GM18870 (cell line): ENCODE data around the gene SLC35F2.
"Not testable (repeated sequence)": the region's sequence is repeated elsewhere in the genome, so short reads cannot be mapped to it uniquely, and the experiment has no call there.

ENCODE experiments used
- ATAC-seq: cut with Tn5 transposase; IDR thresholded peaks from one replicate; pipeline ENCODE4 v1.9.1; 2021; ENCODE audit warnings: moderate library complexity; ENCODE audit not compliant: unreplicated experiment

Gene SLC35F2

GRCh38 chr11:107791343-107792048 lies 67.1 kb downstream of the SLC35F2 start:
- ATAC-seq: no peak

- no peak for ATAC-seq
These were observed 68.8 kb downstream of the SLC35F2 start for GRCh38 chr11:107789767-107790166.

- ATAC-seq: no peak
These were observed 70.9 kb downstream of the SLC35F2 start for GRCh38 chr11:107787733-107788132.

GRCh38 chr11:107785401-107785800 lies 73.2 kb downstream of the SLC35F2 start:
- ATAC-seq: no peak

- no peak for ATAC-seq
These were observed 75.5 kb downstream of the SLC35F2 start for GRCh38 chr11:107783121-107783520.

GRCh38 chr11:107780775-107781174 lies 77.8 kb downstream of the SLC35F2 start:
- ATAC-seq: no peak

GRCh38 chr11:107780136-107780535 lies 78.5 kb downstream of the SLC35F2 start:
- no peak for ATAC-seq

GRCh38 chr11:107778839-107779517 lies 79.6 kb downstream of the SLC35F2 start:
- ATAC-seq: no peak

GRCh38 chr11:107777110-107777509 lies 81.5 kb downstream of the SLC35F2 start:
- ATAC-seq: no peak

GRCh38 chr11:107776062-107776461 lies 82.5 kb downstream of the SLC35F2 start:
- no peak for ATAC-seq

GRCh38 chr11:107770551-107770951 lies 88.0 kb downstream of the SLC35F2 start:
- no peak for ATAC-seq

- no peak for ATAC-seq
These were observed 89.4 kb downstream of the SLC35F2 start for GRCh38 chr11:107769189-107769588.

- ATAC-seq: not testable (repeated sequence)
These were observed 99.8 kb downstream of the SLC35F2 start for GRCh38 chr11:107758719-107759355.

- no peak for ATAC-seq
These were observed 100.9 kb downstream of the SLC35F2 start for GRCh38 chr11:107757661-107758060.

GRCh38 chr11:107756553-107756952 lies 102.0 kb downstream of the SLC35F2 start:
- ATAC-seq: no peak

- no peak for ATAC-seq
These were observed 105.4 kb downstream of the SLC35F2 start for GRCh38 chr11:107752949-107753822.

GRCh38 chr11:107752508-107752907 lies 106.1 kb downstream of the SLC35F2 start:
- no peak for ATAC-seq

- ATAC-seq: no peak
These were observed 107.5 kb downstream of the SLC35F2 start for GRCh38 chr11:107751082-107751481.

GRCh38 chr11:107750313-107750712 lies 108.3 kb downstream of the SLC35F2 start:
- no peak for ATAC-seq

- no peak for ATAC-seq
These were observed 111.0 kb downstream of the SLC35F2 start for GRCh38 chr11:107747622-107748021.

GRCh38 chr11:107744736-107745135 lies 113.9 kb downstream of the SLC35F2 start:
- no peak for ATAC-seq
